Large intestine (tissue), 3 donors: ENCODE data around the gene SLC19A1. TPM values are rescaled to one million over a fixed set of nuclear protein-coding genes. Genes with fewer than 3 reads are reported as not detected.
A peak's percentile ranks its signal among the peaks of the same experiment; 100 is the strongest.
"Not testable (repeated sequence)": the region's sequence is repeated elsewhere in the genome, so short reads cannot be mapped to it uniquely, and the experiment has no call there.

ENCODE experiments used
- DNase-seq, 2 donors: peaks; one replicate each; pipeline versions ENCODE4 v3.0.0 to v3.0.0-alpha.2; 2013
- H3K27ac ChIP-seq: one replicate; pipeline ENCODE4 v1.5.1; 2013; ENCODE audit warnings: low read length
- H3K27me3 ChIP-seq: 2 replicates; pipeline ENCODE4 v1.6.1; 2013; ENCODE audit warnings: low read length; ENCODE audit not compliant: control insufficient read depth, insufficient read depth
- H3K36me3 ChIP-seq: 2 replicates; pipeline ENCODE4 v1.6.1; 2013; ENCODE audit warnings: low read length; ENCODE audit not compliant: control insufficient read depth, insufficient read depth
- H3K4me1 ChIP-seq: one replicate; pipeline ENCODE4 v1.6.1; 2013; ENCODE audit warnings: low read length; ENCODE audit not compliant: control insufficient read depth, insufficient read depth
- H3K4me3 ChIP-seq: one replicate; pipeline ENCODE4 v1.5.1; 2013; ENCODE audit warnings: low read length
- H3K9me3 ChIP-seq: one replicate; pipeline ENCODE4 v1.6.1; 2013; ENCODE audit warnings: mild to moderate bottlenecking, low read depth, low read length, moderate library complexity; ENCODE audit not compliant: control insufficient read depth
- WGBS: methylation state at CpG from one replicate; pipeline ENCODE4 v1.1.5; 2013; ENCODE audit warnings: low lambda C conversion rate; ENCODE audit not compliant: insufficient coverage; 5-methylcytosine and 5-hydroxymethylcytosine counted together
- polyA plus RNA-seq: library from polyadenylated mRNA; unstranded; fragments of 120-200 nt; gene quantifications from one replicate; pipeline ENCODE4 v1.2.1, GENCODE V29; 2013

The SLC19A1 gene
- polyA plus RNA-seq, 1 donor, result 22.1 TPM

GRCh38 chr21:45530423-45531113 lies 11.7 kb downstream of the SLC19A1 start:
- peaks cover 28% of the 10 kb centered on the region for H3K4me1 ChIP-seq
- no peak overlapping the region for H3K4me3 ChIP-seq
- WGBS, result no CpG with 5 or more reads among the region's 50 CpGs
- H3K27ac ChIP-seq, result no peak overlapping the region
- peaks cover 42% of the 10 kb centered on the region for H3K36me3 ChIP-seq
- H3K9me3 ChIP-seq, result peaks cover 14% of the 10 kb centered on the region
- H3K27me3 ChIP-seq, result no peaks in the 10 kb centered on the region
- no peak for DNase-seq

GRCh38 chr21:45529785-45530422 lies 12.3 kb downstream of the SLC19A1 start:
- WGBS, result no CpG with 5 or more reads among the region's 11 CpGs
- DNase-seq, result no peak

GRCh38 chr21:45528981-45529784 lies 13.1 kb downstream of the SLC19A1 start:
- H3K4me1 ChIP-seq, result peaks cover 24% of the 10 kb centered on the region
- peaks cover 11% of the 10 kb centered on the region for H3K9me3 ChIP-seq
- H3K27me3 ChIP-seq, result no peaks in the 10 kb centered on the region
- no peak overlapping the region for H3K4me3 ChIP-seq
- 100% methylated on average over 1 of the region's 20 CpGs for WGBS
- no peak overlapping the region for H3K27ac ChIP-seq
- H3K36me3 ChIP-seq, result peaks cover 44% of the 10 kb centered on the region
- peak; percentile 46 to 57 for DNase-seq

More at GRCh38 chr21:45529785-45530422, 12.3 kb downstream of the SLC19A1 start:
- Histone ChIP-seq H3K4me1 (peaks cover 28% of the 10 kb centered on the region), H3K4me3 (no peak overlapping the region), H3K9me3 (peaks cover 11% of the 10 kb centered on the region), H3K36me3 (peaks cover 47% of the 10 kb centered on the region), H3K27ac (no peak overlapping the region), H3K27me3 (no peaks in the 10 kb centered on the region)

GRCh38 chr21:45528028-45528705 lies 14.1 kb downstream of the SLC19A1 start:
- DNase-seq, result no peak
- WGBS, result no CpG with 5 or more reads among the region's 18 CpGs
- Histone ChIP-seq H3K27me3 (no peaks in the 10 kb centered on the region), H3K36me3 (peaks cover 51% of the 10 kb centered on the region), H3K4me1 (peaks cover 15% of the 10 kb centered on the region), H3K4me3 (no peak overlapping the region), H3K27ac (no peak overlapping the region), H3K9me3 (peaks cover 14% of the 10 kb centered on the region)

GRCh38 chr21:45527151-45527999 lies 14.9 kb downstream of the SLC19A1 start:
- not testable (repeated sequence) for H3K27ac ChIP-seq, DNase-seq, H3K4me3 ChIP-seq, H3K4me1 ChIP-seq, H3K27me3 ChIP-seq
- peaks cover 59% of the 10 kb centered on the region for H3K36me3 ChIP-seq
- 100% methylated on average over 1 of the region's 19 CpGs for WGBS
- peaks cover 14% of the 10 kb centered on the region for H3K9me3 ChIP-seq

- WGBS, result no CpG with 5 or more reads among the region's 11 CpGs
- H3K9me3 ChIP-seq, result peaks cover 6% of the 10 kb centered on the region
- H3K27ac ChIP-seq, result no peak overlapping the region
- no peak overlapping the region for H3K4me3 ChIP-seq
- H3K4me1 ChIP-seq, result peaks cover 10% of the 10 kb centered on the region
- DNase-seq, result no peak
- no peaks in the 10 kb centered on the region for H3K27me3 ChIP-seq
- H3K36me3 ChIP-seq, result peaks cover 54% of the 10 kb centered on the region
Measured at GRCh38 chr21:45525910-45526306, 16.3 kb downstream of the SLC19A1 start.

- 100% methylated on average over 2 of the region's 29 CpGs for WGBS
- no peak overlapping the region for H3K4me3 ChIP-seq
Measured at GRCh38 chr21:45525153-45525909, 16.9 kb downstream of the SLC19A1 start.

GRCh38 chr21:45524756-45525152 lies 17.5 kb downstream of the SLC19A1 start:
- H3K27me3 ChIP-seq, result no peaks in the 10 kb centered on the region
- H3K4me3 ChIP-seq, result no peak overlapping the region
- DNase-seq, result no peak
- no CpG with 5 or more reads among the region's 11 CpGs for WGBS
- peaks cover 49% of the 10 kb centered on the region for H3K36me3 ChIP-seq
- H3K27ac ChIP-seq, result no peak overlapping the region
- peaks cover 16% of the 10 kb centered on the region for H3K9me3 ChIP-seq
- peaks cover 10% of the 10 kb centered on the region for H3K4me1 ChIP-seq

More at GRCh38 chr21:45525153-45525909, 16.9 kb downstream of the SLC19A1 start:
- Histone ChIP-seq H3K27ac (no peak overlapping the region), H3K36me3 (peaks cover 55% of the 10 kb centered on the region), H3K4me1 (peaks cover 10% of the 10 kb centered on the region), H3K9me3 (peaks cover 10% of the 10 kb centered on the region), H3K27me3 (no peaks in the 10 kb centered on the region)
- DNase-seq, result peak in 1 of 2 donors; percentile 60
